Skeletal muscle satellite cell (primary cell): Measurements from ENCODE around the gene TGFB1.
"Not testable (repeated sequence)": the region's sequence is repeated elsewhere in the genome, so short reads cannot be mapped to it uniquely, and the experiment has no call there.

Source experiments
- H3K27me3 ChIP-seq: 2 replicates; pipeline ENCODE4 v1.7.0; 2013; ENCODE audit warnings: low read length; ENCODE audit not compliant: control insufficient read depth, insufficient read depth
- H3K36me3 ChIP-seq: 2 replicates; pipeline ENCODE4 v1.7.0; 2013; ENCODE audit warnings: mild to moderate bottlenecking, control low read depth, low read length; ENCODE audit not compliant: insufficient read depth
- H3K4me1 ChIP-seq: 2 replicates; pipeline ENCODE4 v1.7.0; 2013; ENCODE audit warnings: low read length; ENCODE audit not compliant: control insufficient read depth, insufficient read depth
- H3K4me2 ChIP-seq: 2 replicates; pipeline ENCODE4 v1.7.0; 2013; ENCODE audit warnings: mild to moderate bottlenecking, low read length
- H3K4me3 ChIP-seq: 2 replicates; pipeline ENCODE4 v1.7.0; 2013; ENCODE audit warnings: low read length
- H3K9ac ChIP-seq: 2 replicates; pipeline ENCODE4 v1.7.0; 2013; ENCODE audit warnings: mild to moderate bottlenecking, low read depth, low read length, moderate library complexity
- H3K9me3 ChIP-seq: replicated peaks from 2 replicates; pipeline ENCODE4 v1.7.0; 2013; ENCODE audit warnings: mild to moderate bottlenecking, control low read depth, low read length

The TGFB1 gene

DNA sequence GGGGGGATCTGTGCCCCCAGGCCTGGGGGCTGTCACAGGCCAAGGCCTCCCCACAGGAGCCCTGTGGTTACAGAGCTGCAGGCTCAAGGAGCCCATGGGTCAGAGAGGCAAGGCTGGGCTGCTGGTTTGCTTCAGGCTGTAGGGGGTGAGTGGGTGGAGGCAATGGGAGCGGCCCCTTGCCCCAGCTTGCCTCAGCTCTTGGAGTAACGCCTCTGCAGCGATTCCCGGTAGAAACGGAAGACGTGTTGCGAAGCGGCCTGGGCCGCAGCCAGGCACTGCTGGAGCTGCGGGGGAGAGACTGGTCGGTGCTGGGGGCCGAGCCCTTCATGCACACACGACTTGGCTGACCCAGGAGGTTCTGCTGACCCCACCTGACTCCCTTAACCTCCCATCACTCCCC is 32.7 kb upstream of the TGFB1 start:
- Histone ChIP-seq H3K4me2 (no peak overlapping the region), H3K4me1 (no peaks in the 10 kb centered on the region), H3K9me3 (no peaks in the 10 kb centered on the region), H3K36me3 (peaks cover 10% of the 10 kb centered on the region), H3K27me3 (no peaks in the 10 kb centered on the region), H3K9ac (no peak overlapping the region), H3K4me3 (no peak overlapping the region)

DNA sequence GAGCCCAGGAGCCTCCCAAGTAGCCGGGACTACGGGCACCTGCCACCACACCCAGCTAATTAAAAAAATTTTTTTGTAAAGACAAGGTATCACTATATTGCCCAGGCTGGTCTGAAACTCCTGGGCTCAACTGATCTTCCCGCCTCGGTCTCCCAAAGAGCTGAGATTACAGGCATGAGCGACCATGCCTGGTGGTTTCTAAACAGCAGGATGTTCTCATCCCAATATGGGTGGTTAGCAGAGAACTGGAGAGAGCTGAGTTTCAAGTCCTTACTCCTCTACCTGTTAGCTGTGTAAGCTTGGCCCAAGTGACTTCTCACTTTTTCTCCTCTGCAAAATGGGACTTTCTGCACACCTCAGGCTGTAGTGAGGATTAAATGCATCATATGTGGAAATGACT is 30.6 kb upstream of the TGFB1 start:
- Histone ChIP-seq H3K36me3 (no peaks in the 10 kb centered on the region), H3K4me2 (no peak overlapping the region), H3K4me1 (no peaks in the 10 kb centered on the region), H3K27me3 (no peaks in the 10 kb centered on the region), H3K9ac (no peak overlapping the region), H3K4me3 (no peak overlapping the region), H3K9me3 (no peaks in the 10 kb centered on the region)

DNA sequence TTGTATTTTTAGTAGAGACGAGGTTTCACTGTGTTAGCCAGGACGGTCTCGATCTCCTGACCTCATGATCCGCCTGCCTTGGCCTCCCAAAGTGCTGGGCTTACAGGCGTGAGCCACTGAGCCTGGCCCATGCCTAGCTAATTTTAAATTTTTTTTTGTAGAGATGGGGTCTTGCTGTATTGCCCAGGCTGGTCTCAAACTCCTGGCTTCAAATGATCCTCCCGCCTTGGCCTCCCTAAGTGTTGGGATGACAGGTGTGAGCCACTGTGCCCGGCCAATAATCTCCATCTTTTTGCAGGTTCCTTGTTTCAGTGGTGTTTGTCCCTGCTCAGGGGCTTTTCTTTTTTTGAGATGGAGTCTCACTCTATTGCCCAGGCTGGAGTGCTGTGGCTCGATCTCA is 27.8 kb upstream of the TGFB1 start:
- H3K9ac ChIP-seq, H3K4me2 ChIP-seq, H3K4me3 ChIP-seq, H3K4me1 ChIP-seq, H3K27me3 ChIP-seq, H3K36me3 ChIP-seq, H3K9me3 ChIP-seq: not testable (repeated sequence)

DNA sequence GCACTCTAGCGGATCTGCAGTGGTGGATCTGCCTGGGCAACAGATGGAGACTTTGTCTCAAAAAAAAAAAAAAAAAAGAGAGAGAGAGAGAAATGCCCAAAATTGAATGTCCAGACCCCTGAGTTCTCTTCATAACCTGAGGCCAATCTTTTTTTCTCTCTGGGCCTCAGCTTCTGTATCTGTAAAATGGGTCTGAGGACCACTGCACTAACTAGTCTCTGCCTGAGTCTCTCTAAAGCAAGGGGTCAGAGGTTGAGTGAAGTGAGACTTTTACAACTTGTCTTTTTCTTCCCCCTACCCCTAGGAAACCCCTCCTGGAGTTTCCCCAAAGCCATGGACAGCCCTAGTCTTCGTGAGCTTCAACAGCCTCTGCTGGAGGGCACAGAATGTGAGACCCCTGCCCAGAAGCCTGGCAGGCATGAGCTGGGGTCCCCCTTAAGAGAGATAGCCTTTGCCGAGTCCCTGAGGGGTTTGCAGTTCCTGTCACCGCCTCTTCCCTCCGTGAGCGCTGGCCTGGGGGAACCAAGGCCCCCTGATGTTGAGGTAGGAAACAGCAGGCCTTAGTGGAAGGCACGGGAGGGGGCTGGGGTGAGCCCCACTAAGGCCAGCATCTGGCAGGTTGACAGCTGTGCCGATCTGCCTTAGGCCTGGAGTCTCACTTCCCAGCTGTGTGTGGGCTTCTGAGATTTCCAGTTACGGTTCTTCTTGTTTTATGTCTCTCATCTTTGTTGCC is 24.4 kb upstream of the TGFB1 start:
- H3K36me3 ChIP-seq, result no peaks in the 10 kb centered on the region
- no peak overlapping the region for H3K4me3 ChIP-seq
- H3K27me3 ChIP-seq, result no peaks in the 10 kb centered on the region
- H3K9me3 ChIP-seq, result no peaks in the 10 kb centered on the region
- no peak overlapping the region for H3K4me2 ChIP-seq
- H3K9ac ChIP-seq, result no peak overlapping the region
- H3K4me1 ChIP-seq, result peaks cover 27% of the 10 kb centered on the region

DNA sequence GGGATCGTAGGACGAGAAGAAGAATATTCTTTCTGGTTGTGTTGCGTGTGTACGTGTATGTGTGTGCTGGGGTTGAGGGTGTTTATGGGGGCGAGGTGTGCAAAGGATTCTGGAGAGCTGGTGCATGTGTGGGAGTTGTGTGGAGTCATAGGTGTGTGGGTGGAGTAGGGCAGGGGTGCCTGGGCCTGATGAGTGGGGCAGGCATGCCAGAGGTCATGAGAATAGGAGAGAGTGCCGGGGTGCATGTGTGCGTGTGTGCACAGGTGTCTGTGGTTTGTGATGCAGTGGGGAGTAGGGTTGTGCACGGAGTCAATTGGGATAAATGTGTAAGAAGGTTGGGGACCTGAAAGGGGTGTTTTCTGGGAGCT is 23.3 kb upstream of the TGFB1 start:
- no peaks in the 10 kb centered on the region for H3K9me3 ChIP-seq
- H3K36me3 ChIP-seq, result no peaks in the 10 kb centered on the region
- no peak overlapping the region for H3K9ac ChIP-seq
- H3K27me3 ChIP-seq, result no peaks in the 10 kb centered on the region
- H3K4me2 ChIP-seq, result peak overlapping the region; percentile 82
- peak overlapping the region; percentile 73 for H3K4me3 ChIP-seq
- peaks cover 27% of the 10 kb centered on the region for H3K4me1 ChIP-seq

DNA sequence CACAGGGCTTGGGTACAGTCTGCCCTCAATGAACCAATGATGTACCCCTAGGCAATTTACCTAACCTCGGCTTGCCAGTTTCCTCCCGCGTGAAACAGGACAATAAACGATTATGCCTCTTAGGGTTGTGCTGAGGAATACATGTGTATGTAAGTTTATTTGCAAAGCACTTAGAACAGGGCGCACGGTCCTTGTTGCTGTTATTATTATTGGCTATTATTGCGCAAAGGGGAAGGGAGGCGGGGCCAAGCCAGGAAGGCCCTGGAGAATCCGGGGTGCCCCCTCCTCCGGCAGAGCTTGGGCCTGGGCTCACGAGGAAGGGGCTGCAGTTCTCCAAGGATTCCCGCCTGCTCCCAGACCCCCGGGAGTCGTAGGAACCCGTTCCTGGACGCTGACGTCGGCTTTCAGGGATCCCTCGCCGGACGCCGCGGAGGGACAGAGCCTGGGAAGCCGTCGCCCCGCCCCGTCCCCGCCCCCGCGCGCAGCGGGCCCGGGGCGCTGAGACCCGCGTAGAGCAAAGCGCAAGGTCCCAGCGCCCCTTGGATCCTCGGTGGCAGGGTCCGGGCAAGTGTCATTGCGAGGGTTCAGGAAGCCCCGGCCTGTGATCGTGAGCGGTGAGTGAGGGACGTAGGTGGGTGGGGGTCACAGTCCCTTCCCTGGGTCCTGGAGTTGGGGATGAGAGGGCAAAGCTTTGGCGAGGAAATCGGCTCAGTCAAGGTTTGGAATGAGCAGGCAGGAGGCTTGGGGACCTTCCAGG is 22.7 kb upstream of the TGFB1 start, which contains the start of gene TMEM91:
Gene TMEM91 (plus strand): TSS at position 293 of the 757 bp plus-strand sequence. CDS start 1,777 bp downstream, outside the sequence.
- Histone ChIP-seq H3K9me3 (no peaks in the 10 kb centered on the region), H3K4me1 (peaks cover 27% of the 10 kb centered on the region), H3K4me2 (peak within 1 kb of the TSS; percentile 82), H3K36me3 (no peaks in the 10 kb centered on the region), H3K27me3 (no peaks in the 10 kb centered on the region), H3K4me3 (peak within 1 kb of the TSS; percentile 73), H3K9ac (peak within 1 kb of the TSS; percentile 67)

DNA sequence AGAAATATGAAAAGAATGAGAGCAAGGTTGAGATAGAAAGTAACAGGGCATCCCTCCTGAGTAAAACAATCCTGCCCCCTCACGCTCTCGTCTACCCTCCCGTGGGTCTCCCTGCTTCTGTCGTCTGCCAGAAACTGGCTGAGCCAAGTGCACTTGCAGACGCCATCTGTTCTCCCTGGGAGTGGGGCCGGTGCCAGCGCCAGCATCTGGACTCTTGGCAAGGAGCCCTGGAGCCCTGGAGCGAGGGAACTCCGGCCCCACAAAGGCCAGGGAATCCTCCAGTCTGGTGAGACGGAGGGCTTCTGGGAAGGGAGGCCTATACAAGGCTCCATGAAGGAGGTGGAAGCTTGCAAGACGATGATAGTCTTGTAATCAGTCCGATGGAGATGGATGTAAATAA is 20.3 kb upstream of the TGFB1 start:
- no peaks in the 10 kb centered on the region for H3K27me3 ChIP-seq
- no peak overlapping the region for H3K9ac ChIP-seq
- H3K4me3 ChIP-seq, result no peak overlapping the region
- no peak overlapping the region for H3K4me2 ChIP-seq
- H3K4me1 ChIP-seq, result peaks cover 27% of the 10 kb centered on the region
- no peaks in the 10 kb centered on the region for H3K36me3 ChIP-seq
- H3K9me3 ChIP-seq, result no peaks in the 10 kb centered on the region

DNA sequence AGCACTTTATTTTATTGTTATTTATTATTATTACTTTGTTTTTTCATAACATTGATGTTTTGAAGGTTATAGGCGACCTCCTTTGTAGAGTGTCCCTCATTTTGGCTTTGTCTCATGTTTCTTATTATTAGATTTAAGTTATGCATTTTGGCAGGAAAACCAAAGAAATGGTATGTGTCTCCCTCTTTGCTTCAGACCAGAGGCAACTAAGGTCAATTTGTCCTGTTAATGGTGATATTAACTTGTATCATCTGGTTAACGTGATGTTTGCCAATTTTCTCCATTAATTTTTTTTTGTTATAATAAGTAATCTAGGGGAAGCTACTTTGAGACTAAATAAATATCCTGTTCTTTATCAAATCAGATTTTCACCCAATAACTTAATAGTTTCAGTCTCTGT is 18.8 kb upstream of the TGFB1 start:
- Histone ChIP-seq H3K27me3 (no peaks in the 10 kb centered on the region), H3K4me3 (no peak overlapping the region), H3K9ac (no peak overlapping the region), H3K4me1 (peaks cover 35% of the 10 kb centered on the region), H3K9me3 (no peaks in the 10 kb centered on the region), H3K36me3 (no peaks in the 10 kb centered on the region), H3K4me2 (no peak overlapping the region)

DNA sequence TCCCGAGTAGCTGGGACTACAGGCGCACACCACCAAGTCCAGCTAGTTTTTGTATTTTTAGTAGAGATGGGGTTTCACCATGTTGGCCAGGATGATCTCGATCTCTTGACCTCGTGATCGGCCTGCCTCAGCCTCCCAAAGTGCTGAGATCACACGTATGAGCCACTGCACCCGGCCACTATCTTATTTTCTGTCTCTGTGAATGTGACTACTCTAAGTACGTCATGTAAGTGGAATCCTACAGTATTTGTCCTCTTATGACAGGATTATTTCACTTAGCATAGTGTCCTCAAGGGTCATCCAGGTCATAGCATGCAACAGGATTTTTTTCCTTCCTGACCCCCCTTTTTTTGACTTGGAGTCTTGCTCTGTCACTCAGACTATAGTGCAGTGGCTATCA is 17.8 kb upstream of the TGFB1 start:
- Histone ChIP-seq H3K4me3 (no peak overlapping the region), H3K9me3 (no peaks in the 10 kb centered on the region), H3K36me3 (no peaks in the 10 kb centered on the region), H3K9ac (no peak overlapping the region), H3K4me1 (peaks cover 33% of the 10 kb centered on the region), H3K27me3 (no peaks in the 10 kb centered on the region), H3K4me2 (no peak overlapping the region)

DNA sequence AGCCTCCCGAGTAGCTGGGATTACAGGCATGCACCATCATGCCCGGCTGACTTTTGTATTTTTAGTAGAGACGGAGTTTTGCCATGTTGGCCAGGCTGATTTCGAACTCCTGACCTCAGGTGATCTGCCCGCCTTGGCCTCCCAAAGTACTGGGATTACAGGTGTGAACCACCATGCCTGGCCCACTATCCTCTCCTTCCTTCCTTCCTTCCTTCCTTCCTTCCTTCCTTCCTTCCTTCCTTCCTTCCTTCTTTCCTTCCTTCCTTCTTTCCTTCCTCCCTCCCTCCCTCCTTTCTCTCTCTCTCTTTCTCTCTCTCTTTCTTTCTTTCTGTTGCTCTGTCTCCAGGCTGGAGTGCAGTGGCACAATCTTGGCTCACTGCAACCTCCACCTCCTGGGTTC is 17.4 kb upstream of the TGFB1 start:
- not testable (repeated sequence) for H3K9ac ChIP-seq, H3K9me3 ChIP-seq, H3K27me3 ChIP-seq, H3K4me2 ChIP-seq, H3K36me3 ChIP-seq, H3K4me3 ChIP-seq
- H3K4me1 ChIP-seq, result peaks cover 29% of the 10 kb centered on the region

DNA sequence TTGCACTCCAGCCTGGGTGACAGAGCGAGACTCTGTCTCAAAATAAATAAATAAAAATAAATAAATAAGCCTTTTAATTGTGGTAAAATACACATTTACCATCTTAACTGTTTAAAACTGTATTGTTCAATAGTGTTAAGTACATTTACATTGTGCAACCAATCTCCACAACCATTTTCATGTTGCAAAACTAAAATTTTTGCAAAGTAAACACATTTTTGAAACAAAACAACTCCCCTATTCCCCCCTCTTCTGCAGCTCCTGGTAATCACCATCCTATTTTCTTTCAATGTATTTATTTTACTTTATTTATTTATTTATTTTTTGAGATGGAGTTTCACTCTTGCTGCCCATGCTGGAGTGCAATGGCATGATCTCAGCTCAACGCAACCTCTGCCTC is 16.0 kb upstream of the TGFB1 start:
- H3K4me2 ChIP-seq, result no peak overlapping the region
- H3K9me3 ChIP-seq, result no peaks in the 10 kb centered on the region
- no peaks in the 10 kb centered on the region for H3K36me3 ChIP-seq

DNA sequence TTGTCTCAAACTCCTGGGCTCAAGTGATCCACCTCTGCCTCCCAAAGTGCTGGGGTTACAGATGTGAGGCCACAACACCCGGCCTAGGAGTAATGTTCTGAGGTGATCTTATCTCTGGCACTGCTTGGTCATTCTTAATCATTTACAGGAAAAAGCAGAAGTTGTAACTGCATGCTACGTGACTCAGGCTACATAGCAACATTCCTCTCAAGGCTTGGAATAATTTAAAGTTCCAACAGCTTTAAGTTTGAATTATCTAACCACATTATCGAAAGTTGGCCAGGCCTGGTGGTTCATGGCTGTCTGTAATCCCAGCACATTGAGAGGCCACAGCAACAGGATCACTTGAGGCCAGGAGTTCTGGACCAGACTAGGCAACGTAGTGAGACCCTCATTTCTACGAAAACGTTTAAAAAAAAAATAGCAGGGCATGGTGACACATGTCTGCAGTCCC is 14.2 kb upstream of the TGFB1 start:
- H3K4me2 ChIP-seq, result peak overlapping the region; percentile 45
- no peaks in the 10 kb centered on the region for H3K27me3 ChIP-seq
- peaks cover 26% of the 10 kb centered on the region for H3K4me1 ChIP-seq
- H3K4me3 ChIP-seq, result no peak overlapping the region
- peak overlapping the region; percentile 50 for H3K9ac ChIP-seq
- no peaks in the 10 kb centered on the region for H3K9me3 ChIP-seq
- H3K36me3 ChIP-seq, result no peaks in the 10 kb centered on the region

More for the DNA sequence above, 16.0 kb upstream of the TGFB1 start:
- Histone ChIP-seq H3K9ac (no peak overlapping the region), H3K4me1 (peaks cover 25% of the 10 kb centered on the region), H3K27me3 (no peaks in the 10 kb centered on the region), H3K4me3 (no peak overlapping the region)
